PC-3 (cell line): ENCODE data around the gene DPM3.

ENCODE experiments used
- EZH2 ChIP-seq: fragments of 300-600 bp; sonication (generic); IDR thresholded peaks from one replicate; pipeline ENCODE4 v1.6.1; 2017; ENCODE audit warnings: antibody characterized with exemption, mild to moderate bottlenecking, low read length; ENCODE audit not compliant: unreplicated experiment
- EZH2phosphoT487 ChIP-seq: fragments of 300-600 bp; sonication (generic); IDR thresholded peaks from 2 replicates; pipeline ENCODE4 v1.6.1; 2018; ENCODE audit warnings: mild to moderate bottlenecking, antibody characterized with exemption, low read length, borderline replicate concordance
- TF ChIP-seq, protein P1 (sequence below): fragments of 300-600 bp; sonication (generic); conservative IDR thresholded peaks from 2 replicates; pipeline ENCODE4 v1.5.1; 2017; ENCODE audit warnings: antibody characterized with exemption, low read depth, mild to moderate bottlenecking, low read length

DNA sequence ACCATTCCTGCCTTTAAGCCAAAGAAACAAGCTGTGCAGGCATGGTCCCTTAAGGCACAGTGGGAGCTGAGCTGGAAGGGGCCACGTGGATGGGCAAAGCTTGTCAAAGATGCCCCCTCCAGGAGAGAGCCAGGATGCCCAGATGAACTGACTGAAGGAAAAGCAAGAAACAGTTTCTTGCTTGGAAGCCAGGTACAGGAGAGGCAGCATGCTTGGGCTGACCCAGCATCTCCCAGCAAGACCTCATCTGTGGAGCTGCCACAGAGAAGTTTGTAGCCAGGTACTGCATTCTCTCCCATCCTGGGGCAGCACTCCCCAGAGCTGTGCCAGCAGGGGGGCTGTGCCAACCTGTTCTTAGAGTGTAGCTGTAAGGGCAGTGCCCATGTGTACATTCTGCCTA is 6.0 kb downstream of the DPM3 start:
- TF ChIP-seq, protein P1, sequence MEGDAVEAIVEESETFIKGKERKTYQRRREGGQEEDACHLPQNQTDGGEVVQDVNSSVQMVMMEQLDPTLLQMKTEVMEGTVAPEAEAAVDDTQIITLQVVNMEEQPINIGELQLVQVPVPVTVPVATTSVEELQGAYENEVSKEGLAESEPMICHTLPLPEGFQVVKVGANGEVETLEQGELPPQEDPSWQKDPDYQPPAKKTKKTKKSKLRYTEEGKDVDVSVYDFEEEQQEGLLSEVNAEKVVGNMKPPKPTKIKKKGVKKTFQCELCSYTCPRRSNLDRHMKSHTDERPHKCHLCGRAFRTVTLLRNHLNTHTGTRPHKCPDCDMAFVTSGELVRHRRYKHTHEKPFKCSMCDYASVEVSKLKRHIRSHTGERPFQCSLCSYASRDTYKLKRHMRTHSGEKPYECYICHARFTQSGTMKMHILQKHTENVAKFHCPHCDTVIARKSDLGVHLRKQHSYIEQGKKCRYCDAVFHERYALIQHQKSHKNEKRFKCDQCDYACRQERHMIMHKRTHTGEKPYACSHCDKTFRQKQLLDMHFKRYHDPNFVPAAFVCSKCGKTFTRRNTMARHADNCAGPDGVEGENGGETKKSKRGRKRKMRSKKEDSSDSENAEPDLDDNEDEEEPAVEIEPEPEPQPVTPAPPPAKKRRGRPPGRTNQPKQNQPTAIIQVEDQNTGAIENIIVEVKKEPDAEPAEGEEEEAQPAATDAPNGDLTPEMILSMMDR = 0 out of 2 replicates have a peak, but pooled peaks have one; percentile 23
- TF ChIP-seq EZH2 (no peak), EZH2phosphoT487 (no peak)
